K562 (cell line): ENCODE measurements around the gene CDX1. TPM values are rescaled to one million over a fixed set of nuclear protein-coding genes. Genes with fewer than 3 reads are reported as not detected.

Experiments
- ATAC-seq: fragments of 200-7000 bp; cut with Tn5 transposase; 3 replicates; pipeline ENCODE4 v1.9.1; 2020; ENCODE audit warnings: moderate library complexity
- BruUV-seq: library from RNA; stranded (reverse); fragments of 400-500 nt; replicated peaks from 2 replicates; lab custom pipeline; 2021; lab: Mats Ljungman, UMichigan
- CTCF ChIA-PET: fragments of 300-600 bp; formaldehyde crosslinking; extraction: SDS; loops from one replicate; lab custom pipeline; 2021; ENCODE audit warnings: low intra/inter-chr PET ratio; lab: Yijun Ruan, JAX
- POLR2A ChIA-PET: fragments of 300-600, 350-650 bp; sonication (Branson Sonifier 250); formaldehyde crosslinking; extraction: SDS; loops from one replicate; lab custom pipeline; 2021; ENCODE audit warnings: antibody characterized with exemption, inconsistent platforms; lab: Yijun Ruan, JAX
- DNase-seq, 4 experiments: peaks; one replicate each; pipeline versions ENCODE4 v3.0.0 to v3.0.0-alpha.2; 2011 to 2018; ENCODE audit warnings: low spot score in 3 of 4, mixed read lengths in 3 of 4; ENCODE audit errors: extremely low read depth in 1 of 4
- FAIRE-seq: peaks from 2 replicates; lab custom pipeline; 2011; peaks lifted over from hg19 to GRCh38; lab: Jason Lieb, UNC
- H2AFZ ChIP-seq: 2 replicates; pipeline ENCODE4 v1.6.0; 2011; ENCODE audit warnings: low read depth, low read length, control low read depth, inconsistent platforms
- H3K27ac ChIP-seq: fragments of 200-600 bp; 3 replicates; pipeline ENCODE4 v1.8.0; 2011; ENCODE audit warnings: low read depth, mild to moderate bottlenecking, control low read depth, inconsistent platforms, low read length, moderate library complexity, mixed read lengths; ENCODE audit errors: extremely low read depth
- H3K27me3 ChIP-seq, 2 experiments: fragments of 300-600 bp in 1 of 2; 2 replicates in 1 of 2; 3 replicates in 1 of 2; pipeline versions ENCODE4 v1.6.0 to v1.8.0; 2011; ENCODE audit warnings: inconsistent platforms in 2 of 2, low read length in 2 of 2, mild to moderate bottlenecking in 1 of 2, mixed read lengths in 1 of 2, moderate library complexity in 1 of 2; ENCODE audit not compliant: control insufficient read depth in 2 of 2, insufficient read depth in 2 of 2
- H3K36me3 ChIP-seq: fragments of 300-600 bp; 3 replicates; pipeline ENCODE4 v1.8.0; 2011; ENCODE audit warnings: mild to moderate bottlenecking, low read length, inconsistent platforms; ENCODE audit not compliant: control insufficient read depth, insufficient read depth
- H3K4me1 ChIP-seq, 2 experiments: fragments of 200-600 bp in 1 of 2; replicated peaks in 1 of 2; 2 replicates in 1 of 2; 3 replicates in 1 of 2; pipeline versions ENCODE4 v1.5.1 to v1.8.0; 2011; ENCODE audit warnings: inconsistent platforms in 2 of 2, low read length in 2 of 2, mild to moderate bottlenecking in 1 of 2, mixed read lengths in 1 of 2, moderate library complexity in 1 of 2; ENCODE audit not compliant: control insufficient read depth in 2 of 2, insufficient read depth in 2 of 2
- H3K4me2 ChIP-seq: 2 replicates; pipeline ENCODE4 v1.6.1; 2011; ENCODE audit warnings: low read length, control low read depth, inconsistent platforms, mixed read lengths; ENCODE audit not compliant: insufficient read depth
- H3K4me3 ChIP-seq: fragments of 200-600 bp; sonication (generic), shearing (Covaris generic); 2 replicates; pipeline ENCODE4 v1.5.1; 2016; ENCODE audit warnings: control low read depth, inconsistent platforms
- H3K79me2 ChIP-seq: fragments of 200-600 bp; 3 replicates; pipeline ENCODE4 v1.8.0; 2011; ENCODE audit warnings: low read length, inconsistent platforms; ENCODE audit not compliant: control insufficient read depth, insufficient read depth
- H3K9ac ChIP-seq, 2 experiments: 2 replicates each; pipeline versions ENCODE4 v1.6.0 to v1.6.1; 2011; ENCODE audit warnings: low read depth in 2 of 2, low read length in 2 of 2, control low read depth in 1 of 2, inconsistent platforms in 1 of 2, mild to moderate bottlenecking in 1 of 2, mixed read lengths in 1 of 2; ENCODE audit not compliant: insufficient read depth in 1 of 2
- H3K9me1 ChIP-seq: one replicate; pipeline ENCODE4 v1.6.0; 2011; ENCODE audit warnings: inconsistent platforms, mild to moderate bottlenecking, low read length, moderate library complexity; ENCODE audit not compliant: control insufficient read depth, insufficient read depth
- H3K9me3 ChIP-seq: replicated peaks from 2 replicates; pipeline ENCODE4 v1.5.1; 2011; ENCODE audit warnings: low read depth, low read length, inconsistent platforms; ENCODE audit not compliant: control insufficient read depth, insufficient read depth
- H4K20me1 ChIP-seq: replicated peaks from 2 replicates; pipeline ENCODE4 v1.6.1; 2011; ENCODE audit warnings: low read length, inconsistent platforms, mixed read lengths; ENCODE audit not compliant: control insufficient read depth, insufficient read depth
- POLR2AphosphoS5 ChIP-seq: IDR thresholded peaks from 2 replicates; pipeline ENCODE4 v1.6.1; 2011; ENCODE audit warnings: mild to moderate bottlenecking, low read depth, low read length, moderate library complexity; ENCODE audit not compliant: control insufficient read depth, insufficient read depth
- WGBS: fragments of 100-300 bp; shearing (Covaris generic); methylation state at CpG from one replicate; pipeline ENCODE4 v1.1.6; 2016; ENCODE audit warnings: low coverage, mixed read lengths; ENCODE audit not compliant: insufficient coverage; ENCODE audit errors: missing lambda C conversion rate; 5-methylcytosine and 5-hydroxymethylcytosine counted together
- in situ Hi-C: fragments of 300-500 bp; cut with MboI; formaldehyde crosslinking; loops from 4 replicates; pipeline ENCODE4 v1.15.0; 2018; ENCODE audit warnings: inconsistent platforms, mixed read lengths
- intact Hi-C: fragments of 100-400 bp; cut with micrococcal nuclease; formaldehyde crosslinking; loops from 2 replicates; pipeline ENCODE4 v1.14.2; 2022
- polyA plus RNA-seq, 8 experiments: library from polyadenylated mRNA; depleted of rRNA in 4 of 8; stranded (reverse) in 5 of 8; unstranded in 3 of 8; fragments of >200 nt; fragmentation: Nextera tagmentation in 2 of 8; fragmentation: Illumina TruSeq in 1 of 8; extraction: Ambion mirVana in 2 of 8; extraction: Trizol in 1 of 8; gene quantifications; 2 replicates each; pipeline versions ENCODE4 v1.2.1 to v1.2.3, GENCODE V29; 2011 to 2014; ENCODE audit warnings: inconsistent platforms in 1 of 8, missing spikeins in 1 of 8
- total RNA-seq, 7 experiments: library from RNA; depleted of rRNA in 6 of 7; stranded (reverse); fragments of >200 nt in 6 of 7; fragmentation: Illumina TruSeq in 2 of 7; extraction: Trizol in 2 of 7; gene quantifications; 2 replicates each; pipeline versions ENCODE4 v1.2.1 to v1.2.3, GENCODE V29; 2011 to 2021; ENCODE audit warnings: low replicate concordance in 1 of 7
- TF ChIP-seq, protein P1 (sequence below): fragments of 250-450 bp; sonication (Bioruptor Pico); IDR thresholded peaks from 2 replicates; pipeline ENCODE4 v1.5.0; 2021

CDX1 gene
- total and polyA plus RNA-seq, 9 of the 15 experiments (the other 6 are each of a cell fraction or from before 2014, with no cell fraction given) = 0.06 to 0.16 TPM; not detected in 7

GRCh38 chr5:150117945-150118560 is 48.5 kb upstream of the CDX1 start:
- Histone ChIP-seq H3K4me3 (no peak overlapping the region), H3K27ac (no peak overlapping the region), H3K9me1 (no peaks in the 10 kb centered on the region), H3K4me1 (peaks cover 26 to 41% of the 10 kb centered on the region in 2 experiments; a peak in 4 of 5 replicates), H3K27me3 (no peaks in the 10 kb centered on the region), H3K9ac (no peak overlapping the region), H3K79me2 (no peaks in the 10 kb centered on the region), H3K9me3 (no peaks in the 10 kb centered on the region), H4K20me1 (no peaks in the 10 kb centered on the region), H2AFZ (no peak overlapping the region), H3K4me2 (no peak overlapping the region), H3K36me3 (no peaks in the 10 kb centered on the region)
- intact Hi-C loops = loop anchor here (10.0 kb wide), 1 partner anchor 93 kb away; no protein-coding TSS in a partner anchor
- no peak for TF ChIP-seq POLR2AphosphoS5
- TF ChIP-seq, protein P1, sequence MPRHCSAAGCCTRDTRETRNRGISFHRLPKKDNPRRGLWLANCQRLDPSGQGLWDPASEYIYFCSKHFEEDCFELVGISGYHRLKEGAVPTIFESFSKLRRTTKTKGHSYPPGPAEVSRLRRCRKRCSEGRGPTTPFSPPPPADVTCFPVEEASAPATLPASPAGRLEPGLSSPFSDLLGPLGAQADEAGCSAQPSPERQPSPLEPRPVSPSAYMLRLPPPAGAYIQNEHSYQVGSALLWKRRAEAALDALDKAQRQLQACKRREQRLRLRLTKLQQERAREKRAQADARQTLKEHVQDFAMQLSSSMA (CRISPR knock-in tag) = no peak
- BruUV-seq = no TSS peak
- ChIA-PET POLR2A (interaction anchor here (1.0 to 1.2 kb wide), 2 partner anchors 11 to 43 kb away, joined by 3 to 5 read pairs; no protein-coding TSS in a partner anchor), CTCF (no interaction called here)
- in situ Hi-C loops = no loop called here
- ATAC-seq (no peak), DNase-seq (no peak), FAIRE-seq (no peak)
- 52% methylated on average over 9 of the region's 9 CpGs for WGBS
